ENCODE results near the gene PPDPF. TPM values are rescaled to one million over a fixed set of nuclear protein-coding genes. Genes with fewer than 3 reads are reported as not detected.

The PPDPF gene
- total RNA-seq, 1 donor from 2014 or later = 162 TPM

- no peak for DNase-seq (ENCODE audit: extremely low read depth, low read depth, low spot score)
These were observed 15.8 kb downstream of the PPDPF start for GRCh38 chr20:63536241-63536977.

DNA sequence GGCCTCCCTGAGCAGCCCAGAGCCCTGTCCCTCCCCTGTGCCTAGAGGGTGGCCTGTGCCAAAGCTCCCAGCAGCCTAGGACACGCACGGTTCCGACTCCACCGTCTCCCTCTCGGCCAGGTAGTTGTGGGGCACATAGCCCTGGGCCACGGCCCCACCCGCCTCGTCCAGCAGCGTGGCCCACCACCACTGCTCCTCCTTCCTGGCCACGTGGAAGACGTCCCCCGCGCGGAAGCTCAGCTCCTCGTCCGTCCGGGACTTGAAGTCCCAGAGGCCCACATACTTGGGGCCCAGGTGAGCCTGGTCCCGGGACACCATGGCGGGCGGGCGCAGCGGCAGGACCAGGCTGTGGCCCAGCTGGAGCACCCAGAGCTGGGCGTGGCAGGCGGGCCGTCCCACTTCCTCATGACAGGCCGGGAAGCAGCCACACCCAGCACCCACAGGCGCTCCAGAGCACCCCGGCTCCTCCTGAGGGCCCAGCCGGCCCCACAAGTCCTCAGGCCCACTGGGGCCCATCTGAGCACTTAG, 16.5 kb downstream of the PPDPF start, which contains the start of gene PTK6:
TSS of gene PTK6 (minus strand) at position 380 of the 528 bp plus-strand sequence. CDS start at position 318, 62 bp downstream.
- no peak for DNase-seq (ENCODE audit: extremely low read depth, low read depth, low spot score)

DNA sequence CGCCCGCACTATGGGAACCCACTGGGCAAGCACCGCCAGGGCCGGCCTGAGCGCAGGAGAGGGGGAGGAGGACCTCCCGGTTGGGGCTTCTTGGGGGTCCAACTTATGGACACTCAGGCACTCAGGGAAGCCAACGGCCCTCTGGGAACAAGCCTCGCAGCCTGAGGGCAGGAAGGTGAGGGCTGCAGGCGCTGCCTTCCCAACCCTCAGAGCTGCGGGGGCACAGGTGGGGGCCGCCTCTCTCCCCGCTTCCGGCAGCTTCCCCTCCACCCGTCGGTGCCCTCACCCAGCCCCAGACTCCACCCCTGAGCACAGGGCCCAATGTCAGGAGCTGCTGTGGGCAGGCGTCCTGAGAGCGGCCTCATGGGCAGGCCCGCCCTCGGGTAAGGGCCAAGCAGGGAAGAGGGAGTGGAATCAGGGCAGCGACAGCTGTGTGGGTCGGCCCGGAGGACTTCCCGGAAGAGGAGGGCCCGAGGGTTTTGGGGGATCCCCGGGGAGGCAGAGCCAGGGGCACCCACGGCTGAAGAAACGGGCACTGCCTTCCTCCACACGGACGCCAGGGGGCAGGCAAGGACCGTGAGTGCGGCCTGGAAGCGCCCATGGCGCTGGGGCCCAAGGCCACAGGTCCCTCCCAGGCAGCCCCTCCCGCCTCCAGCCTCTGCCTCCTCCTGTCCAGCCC, 17.1 kb downstream of the PPDPF start:
- DNase-seq (ENCODE audit: extremely low read depth, low read depth, low spot score) = no peak

GRCh38 chr20:63538204-63539091, 17.9 kb downstream of the PPDPF start:
- no peak for DNase-seq (ENCODE audit: extremely low read depth, low read depth, low spot score)

GRCh38 chr20:63539092-63539430, 18.5 kb downstream of the PPDPF start:
- no peak for DNase-seq (ENCODE audit: extremely low read depth, low read depth, low spot score)

DNA sequence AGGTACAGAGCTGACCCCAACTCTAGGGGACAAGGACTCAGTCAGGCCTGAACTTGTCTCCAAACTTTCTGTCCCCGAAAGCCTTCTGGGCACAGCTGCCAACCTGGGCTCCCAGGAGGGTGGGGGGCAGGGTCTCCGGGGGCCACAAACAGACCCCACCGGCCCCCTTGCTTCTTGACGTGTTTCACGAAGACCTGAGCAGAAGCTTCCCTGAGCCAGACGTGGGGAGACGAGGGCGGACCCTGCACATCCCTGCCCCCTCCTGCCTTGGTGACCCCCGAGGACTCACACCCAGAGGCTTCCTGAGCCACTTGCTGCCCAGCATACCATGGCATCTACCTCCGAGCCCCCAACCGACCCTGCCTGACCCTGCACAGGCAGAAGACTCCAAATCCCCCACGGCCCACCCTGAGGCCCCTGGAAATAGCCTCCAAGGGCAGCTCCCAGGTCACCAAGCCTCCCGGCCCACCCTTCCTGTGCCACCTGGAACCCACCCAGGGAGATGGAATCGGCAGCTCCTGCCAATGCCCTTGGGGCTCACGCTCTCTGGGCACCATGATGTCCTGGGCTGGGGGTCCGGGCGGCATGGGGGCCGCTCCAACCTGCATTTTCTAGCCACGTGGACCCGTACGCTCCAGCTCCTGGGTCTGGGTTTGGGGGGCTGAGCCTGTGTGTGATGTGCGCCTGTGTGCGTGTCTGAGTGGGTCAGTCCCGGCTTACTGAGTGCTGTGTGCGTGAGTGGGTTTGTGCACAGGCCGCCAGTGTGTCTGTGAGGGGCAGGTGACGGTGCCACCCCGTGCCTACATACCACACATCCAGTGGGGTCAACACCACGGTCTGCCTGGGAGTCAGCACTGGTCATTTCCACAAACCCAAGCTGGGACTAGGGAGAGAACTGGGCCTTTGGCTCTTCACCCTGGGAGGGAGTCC, 19.1 kb downstream of the PPDPF start:
- no peak for DNase-seq (ENCODE audit: extremely low read depth, low read depth, low spot score)

DNA sequence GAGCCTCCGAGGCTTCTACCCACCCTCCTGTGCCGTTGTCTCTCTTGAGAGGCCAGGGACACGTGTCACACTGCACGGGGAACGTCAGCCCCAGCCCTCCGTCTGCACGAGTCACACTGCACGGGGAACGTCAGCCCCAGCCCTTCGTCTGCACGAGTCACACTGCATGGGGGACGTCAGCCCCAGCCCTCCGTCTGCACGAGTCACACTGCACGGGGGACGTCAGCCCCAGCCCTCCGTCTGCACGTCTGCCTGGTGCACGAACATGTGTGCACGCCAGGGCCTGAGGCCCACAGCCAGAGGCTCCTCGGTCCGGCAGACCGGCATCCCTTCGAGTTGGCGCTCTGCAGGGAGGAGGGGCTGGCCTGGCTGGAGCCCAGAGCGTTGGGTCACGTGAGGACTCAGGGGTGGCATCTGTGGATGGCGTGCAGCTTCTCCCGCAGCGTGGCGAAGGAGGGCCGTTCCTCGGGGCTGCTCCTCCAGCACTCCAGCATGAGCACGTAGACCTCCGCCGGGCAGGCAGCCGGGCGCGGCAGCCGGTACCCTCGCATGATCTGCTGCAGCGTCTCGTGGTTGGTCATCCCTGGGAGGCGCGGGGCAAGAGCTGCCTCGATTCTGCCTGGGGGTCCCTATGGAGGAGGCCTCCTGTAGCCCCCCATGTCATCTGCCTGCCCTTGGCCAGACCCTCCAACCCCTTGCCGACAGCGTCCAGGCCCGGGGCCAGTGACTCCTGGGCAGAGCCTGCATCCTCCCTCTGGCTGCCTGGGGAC, 20.0 kb downstream of the PPDPF start:
- no peak for DNase-seq (ENCODE audit: extremely low read depth, low read depth, low spot score)

DNA sequence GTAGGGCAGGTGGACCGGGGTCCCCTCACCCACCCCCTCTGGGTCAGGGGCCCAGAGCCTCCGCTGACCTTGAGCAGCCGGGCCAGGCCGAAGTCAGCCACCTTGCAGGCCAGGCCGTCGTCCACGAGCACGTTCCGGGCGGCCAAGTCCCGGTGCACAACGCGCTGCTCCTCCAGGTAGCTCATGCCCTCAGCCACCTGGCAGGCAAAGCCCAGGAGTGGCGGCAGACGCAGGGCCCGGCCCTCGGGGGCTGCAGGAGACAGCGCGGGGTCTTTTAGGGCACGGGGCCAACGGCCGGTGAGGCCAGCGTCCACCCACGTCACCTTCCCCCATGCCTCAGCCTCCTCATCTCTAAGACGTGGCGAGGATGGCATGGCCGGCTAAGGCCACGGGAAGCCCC, 20.8 kb downstream of the PPDPF start:
- DNase-seq (ENCODE audit: extremely low read depth, low read depth, low spot score) = no peak

GRCh38 chr20:63542031-63542559, 21.5 kb downstream of the PPDPF start:
- DNase-seq (ENCODE audit: extremely low read depth, low read depth, low spot score) = no peak

DNA sequence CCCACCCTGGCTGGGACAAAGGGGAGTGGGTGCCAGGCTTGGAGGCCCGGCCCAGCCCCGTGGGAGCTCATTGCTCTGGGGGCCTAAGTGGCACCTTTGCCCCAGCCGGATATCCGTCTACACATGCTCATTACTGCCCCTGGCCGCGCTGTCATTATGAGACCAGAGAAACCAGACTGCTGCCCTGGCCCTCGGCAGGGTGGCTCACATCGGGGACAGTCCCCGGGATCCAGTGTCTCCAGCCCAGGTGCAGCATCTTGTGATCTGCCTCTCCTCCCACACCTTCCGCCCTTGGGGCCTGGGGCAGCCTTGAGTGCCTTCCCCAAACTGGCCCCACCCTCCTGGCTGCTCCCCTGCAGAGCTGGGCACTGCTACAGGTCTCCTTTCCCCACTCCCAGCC, 22.1 kb downstream of the PPDPF start:
- DNase-seq (ENCODE audit: extremely low read depth, low read depth, low spot score) = no peak

GRCh38 chr20:63543131-63543530, 22.6 kb downstream of the PPDPF start:
- DNase-seq (ENCODE audit: extremely low read depth, low read depth, low spot score) = no peak

DNA sequence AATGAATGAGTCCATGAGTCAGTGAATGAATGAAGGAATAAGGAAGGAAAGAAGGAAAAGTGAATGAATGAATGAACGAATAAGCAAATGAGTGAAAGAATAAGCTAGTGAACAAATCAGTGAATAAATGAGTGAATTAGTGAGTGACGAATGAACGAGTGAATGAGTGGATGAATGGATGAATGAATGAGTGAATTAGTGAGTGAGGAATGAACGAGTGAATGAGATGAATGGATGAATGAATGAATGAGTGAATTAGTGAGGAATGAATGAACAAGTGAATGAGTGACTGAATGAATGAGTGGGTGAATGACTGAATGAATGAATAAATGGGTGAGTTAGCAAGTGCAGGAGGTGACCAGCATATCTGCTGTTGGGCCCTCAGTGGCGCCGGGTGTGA, 23.2 kb downstream of the PPDPF start:
- no peak for DNase-seq (ENCODE audit: extremely low read depth, low read depth, low spot score)

DNA sequence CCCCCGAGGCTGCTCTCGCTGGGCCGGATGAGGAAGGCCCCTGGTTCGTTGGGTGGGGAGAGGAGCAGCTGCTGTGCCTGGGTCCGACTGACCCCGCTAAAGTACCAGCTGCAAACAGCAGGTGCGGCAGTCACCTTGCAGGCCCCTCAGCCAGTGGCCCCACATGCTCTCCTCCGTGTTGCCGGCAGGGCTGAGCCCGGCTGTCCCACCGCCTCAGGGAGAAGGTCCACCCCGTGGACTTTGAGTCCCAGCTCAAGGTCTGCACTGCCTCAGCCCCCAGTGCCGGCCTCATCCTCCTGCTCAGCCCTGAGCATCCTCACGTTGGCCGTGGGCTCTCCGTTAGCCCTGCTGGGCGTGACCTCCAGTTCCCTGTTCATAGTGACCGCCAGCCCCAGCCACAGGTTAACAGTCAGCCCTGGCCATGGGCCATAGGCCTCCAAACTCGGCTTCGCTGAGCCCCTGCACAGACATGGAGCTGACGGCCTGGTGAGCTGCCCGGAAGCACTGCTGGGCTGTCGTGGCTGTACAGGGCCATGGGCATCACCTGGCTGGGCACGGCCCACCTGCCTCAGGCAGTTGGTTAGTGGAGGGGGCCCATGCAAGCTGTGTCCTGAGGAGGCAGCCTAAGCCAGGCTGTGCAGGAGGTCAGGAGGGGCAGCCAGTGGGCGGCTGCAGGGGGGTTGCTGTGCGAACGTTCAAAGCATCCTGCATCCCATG, 23.8 kb downstream of the PPDPF start:
- DNase-seq (ENCODE audit: extremely low read depth, low read depth, low spot score) = no peak

- DNase-seq (ENCODE audit: extremely low read depth, low read depth, low spot score) = no peak
These were observed 24.5 kb downstream of the PPDPF start for GRCh38 chr20:63544958-63545516.

DNA sequence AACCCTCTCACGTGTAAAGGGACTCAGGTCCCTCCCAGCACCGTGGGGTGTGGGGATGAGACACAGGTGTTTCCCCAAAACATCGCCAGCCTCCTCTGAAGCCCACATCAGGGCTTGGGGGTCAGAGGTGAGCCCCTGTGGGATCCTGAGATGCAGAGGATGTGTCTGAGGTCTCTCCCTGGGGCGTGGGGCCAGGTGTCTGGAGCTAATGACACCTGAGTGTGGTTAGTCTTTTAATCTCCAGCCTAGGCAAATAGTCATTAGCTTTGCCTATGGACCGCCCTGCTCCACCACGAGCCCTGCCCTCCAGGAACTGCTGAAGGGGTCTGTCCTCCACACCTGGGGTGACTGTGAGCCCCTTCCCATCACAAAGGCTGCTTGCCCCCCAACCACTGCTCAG, 25.2 kb downstream of the PPDPF start:
- no peak for DNase-seq (ENCODE audit: extremely low read depth, low read depth, low spot score)

- DNase-seq (ENCODE audit: extremely low read depth, low read depth, low spot score) = no peak
These were observed 25.8 kb downstream of the PPDPF start for GRCh38 chr20:63546256-63546955.

DNA sequence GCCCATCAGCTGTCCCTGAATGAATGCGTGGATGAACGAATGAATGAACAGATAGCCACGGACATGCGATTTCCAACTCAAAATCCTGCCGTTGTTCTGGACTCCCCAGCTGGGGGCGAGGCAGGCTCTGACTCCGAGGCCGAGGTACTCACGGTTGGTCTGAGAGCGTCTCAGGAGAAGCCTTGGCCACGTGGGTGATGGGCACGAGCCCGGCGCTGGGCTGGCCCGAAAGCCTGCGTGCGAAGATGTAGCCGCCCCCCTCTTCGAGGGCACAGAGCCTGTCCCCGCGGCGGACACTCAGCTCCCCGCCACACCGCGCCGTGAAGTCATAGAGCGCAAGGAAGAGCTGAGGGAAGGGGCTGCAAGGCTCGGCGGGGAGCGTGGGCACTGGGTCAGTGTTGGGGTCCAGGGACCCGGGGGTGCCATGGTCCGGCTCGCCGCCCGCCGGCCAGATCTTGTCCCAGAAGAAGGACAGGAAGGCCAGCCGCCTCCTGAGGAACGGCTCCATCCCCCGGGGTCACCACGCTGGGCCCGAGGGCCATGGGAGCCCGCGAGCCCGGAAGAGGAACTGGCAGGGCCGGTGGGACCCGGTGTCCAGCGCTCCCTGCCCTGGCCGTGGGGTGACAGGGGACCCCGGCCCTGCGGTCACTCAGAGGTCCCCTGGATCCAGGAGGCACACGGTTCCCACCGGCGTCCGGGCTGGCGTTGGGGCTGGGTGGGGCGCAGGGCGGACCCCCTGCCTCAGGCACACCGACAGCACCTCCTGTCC, 26.6 kb downstream of the PPDPF start:
- no peak for DNase-seq (ENCODE audit: extremely low read depth, low read depth, low spot score)
